ENCODE measurements around the gene TRMT1L.

TRMT1L gene

DNA sequence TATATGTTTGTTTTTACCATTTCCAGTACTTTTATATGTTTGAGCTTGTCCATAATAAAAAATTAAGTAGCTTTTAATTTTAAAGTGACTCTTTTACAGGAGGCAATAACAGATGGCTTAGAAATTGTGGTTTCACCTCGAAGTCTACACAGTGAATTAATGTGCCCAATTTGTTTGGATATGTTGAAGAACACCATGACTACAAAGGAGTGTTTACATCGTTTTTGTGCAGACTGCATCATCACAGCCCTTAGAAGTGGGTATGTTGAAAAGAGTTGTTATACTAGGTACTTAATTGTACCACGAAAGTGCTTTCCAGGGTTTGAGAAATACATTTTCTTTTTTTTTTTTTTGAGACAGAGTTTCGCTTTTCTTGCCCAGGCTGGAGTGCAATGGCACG, 65.3 kb downstream of the TRMT1L start:
- DNase-seq = no peak
- TF ChIP-seq POLR2A (IDR thresholded peaks at IDR 0.05; ENCODE audit: low read length) = no peak
- no peak for TF ChIP-seq GATA1 (IDR thresholded peaks at IDR 0.05; ENCODE audit: low read depth, low read length)

DNA sequence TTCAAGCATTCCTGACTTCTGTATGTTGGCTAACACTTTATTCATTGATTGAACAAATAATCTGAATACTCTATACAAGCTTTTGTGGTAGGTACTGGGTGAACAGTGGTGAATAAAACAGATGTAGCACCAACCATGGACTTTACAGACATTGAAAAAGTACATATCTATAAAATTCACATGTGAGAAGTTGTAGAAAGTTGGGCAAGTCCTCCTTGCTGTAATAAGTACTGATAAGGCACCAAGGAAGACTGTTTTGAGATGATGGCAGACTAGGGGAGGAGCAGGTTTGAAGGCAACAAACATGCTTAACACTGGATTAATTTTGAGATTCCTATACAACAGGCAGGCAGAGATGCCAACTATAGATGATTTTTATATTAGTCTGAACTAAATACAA, 69.0 kb downstream of the TRMT1L start:
- DNase-seq = peak; percentile 71 to 87

DNA sequence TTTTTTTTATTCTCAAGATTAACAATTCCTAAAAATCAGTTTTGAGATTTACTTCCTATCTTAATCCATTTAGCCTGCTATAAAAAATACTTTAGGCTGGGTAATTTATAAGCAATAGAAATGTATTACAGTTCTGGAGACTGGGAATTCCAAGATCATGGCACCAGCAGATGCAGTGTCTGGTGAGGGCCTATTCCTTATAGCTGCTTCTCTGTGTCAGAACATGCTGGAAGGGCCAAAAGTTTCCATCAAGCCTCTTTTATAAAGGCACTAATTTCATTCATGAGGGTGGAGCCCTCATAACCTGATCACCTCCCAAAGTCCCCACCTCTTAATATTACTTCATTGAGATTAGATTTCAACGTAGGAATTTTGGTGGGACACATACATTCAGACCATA, 69.7 kb downstream of the TRMT1L start:
- TF ChIP-seq POLR2A (IDR thresholded peaks at IDR 0.05; ENCODE audit: low read length) (no peak), GATA1 (IDR thresholded peaks at IDR 0.05; ENCODE audit: low read depth, low read length) (no peak)

More for the DNA sequence above, 69.0 kb downstream of the TRMT1L start:
- no peak for TF ChIP-seq POLR2A (IDR thresholded peaks at IDR 0.05; ENCODE audit: low read length)
- TF ChIP-seq GATA1 (IDR thresholded peaks at IDR 0.05; ENCODE audit: low read depth, low read length) = no peak

DNA sequence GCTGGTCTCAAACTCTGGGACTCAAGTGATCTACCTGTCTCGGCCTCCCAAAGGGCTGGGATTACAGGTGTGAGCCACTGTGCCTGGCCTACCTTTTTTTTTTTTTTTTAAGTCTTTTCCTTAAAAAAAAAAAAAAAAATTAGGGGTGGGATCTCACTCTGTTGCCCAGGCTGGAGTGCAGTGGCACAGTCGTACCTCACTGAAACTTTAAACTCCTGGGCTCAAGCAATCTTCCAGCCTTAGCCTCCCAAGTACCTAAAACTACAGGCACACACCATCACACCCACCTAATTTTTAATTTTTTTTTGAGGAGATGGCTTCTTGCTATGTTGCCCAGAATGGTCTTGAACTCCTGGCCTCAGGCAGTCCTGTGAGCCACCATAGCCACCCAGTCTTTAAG, 72.9 kb downstream of the TRMT1L start:
- DNase-seq = no peak
- TF ChIP-seq POLR2A (IDR thresholded peaks at IDR 0.05; ENCODE audit: low read length) (no peak), GATA1 (IDR thresholded peaks at IDR 0.05; ENCODE audit: low read depth, low read length) (no peak)

More for the DNA sequence above, 69.7 kb downstream of the TRMT1L start:
- DNase-seq = no peak

DNA sequence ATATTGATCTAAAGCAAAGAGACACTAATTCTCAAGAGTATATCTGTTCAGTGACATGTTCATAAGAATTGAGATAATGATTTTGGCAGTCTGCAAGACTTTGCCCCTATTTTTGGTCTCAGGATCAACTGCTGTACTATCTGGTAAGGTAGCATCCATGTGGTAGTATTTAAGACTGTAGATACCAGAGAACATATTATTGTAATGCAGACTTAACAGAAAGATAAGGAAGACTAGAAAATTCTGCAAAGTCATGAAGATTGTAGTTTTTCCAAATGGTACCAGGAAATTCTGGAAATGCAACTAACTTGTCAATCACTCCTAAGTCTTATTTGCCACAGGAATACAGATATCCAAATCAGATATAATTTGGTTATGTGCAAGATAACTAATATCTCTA, 76.3 kb downstream of the TRMT1L start:
- TF ChIP-seq GATA1 (IDR thresholded peaks at IDR 0.05; ENCODE audit: low read depth, low read length) (no peak), POLR2A (IDR thresholded peaks at IDR 0.05; ENCODE audit: low read length) (no peak)

DNA sequence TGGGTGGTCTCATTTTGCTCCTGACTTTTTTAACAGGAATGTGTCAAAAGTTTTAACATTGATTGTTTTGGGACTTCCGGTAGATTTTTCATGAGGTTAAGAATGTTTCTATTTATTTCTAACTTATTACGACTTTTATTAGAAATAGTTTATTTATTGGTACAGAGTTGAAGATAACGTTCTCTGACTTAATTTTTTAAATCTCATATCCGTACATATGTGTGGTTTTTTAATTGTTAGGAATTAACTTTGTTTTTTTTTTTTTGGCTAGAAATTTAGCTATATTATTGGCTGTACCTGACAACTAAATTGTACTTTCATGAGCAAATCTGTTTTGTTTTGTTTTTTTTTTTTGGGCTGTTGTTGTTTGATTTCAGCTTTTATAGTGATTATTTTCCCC, 79.4 kb downstream of the TRMT1L start:
- no peak for DNase-seq
- TF ChIP-seq GATA1 (IDR thresholded peaks at IDR 0.05; ENCODE audit: low read depth, low read length) (no peak), POLR2A (IDR thresholded peaks at IDR 0.05; ENCODE audit: low read length) (no peak)

More for the DNA sequence above, 76.3 kb downstream of the TRMT1L start:
- DNase-seq = peak; percentile 53 to 88

DNA sequence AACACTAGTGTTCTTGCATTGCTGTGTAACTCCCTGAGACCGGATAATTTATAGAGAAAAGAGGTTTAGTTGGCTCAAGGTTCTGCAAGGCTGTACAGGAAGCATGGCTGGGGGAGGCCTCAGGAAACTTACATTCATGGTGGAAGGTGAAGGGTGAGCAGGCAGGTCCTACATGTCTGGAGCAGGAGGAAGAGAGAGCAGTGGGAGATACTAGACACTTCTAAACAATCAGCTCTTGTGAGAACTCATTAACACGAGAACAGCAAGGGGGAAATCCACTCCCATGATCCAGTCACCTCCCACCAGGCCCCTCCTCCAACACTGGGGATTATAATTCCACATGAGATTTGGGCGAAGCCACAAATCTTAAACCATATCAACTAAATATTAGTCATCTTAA, 81.3 kb downstream of the TRMT1L start:
- no peak for TF ChIP-seq GATA1 (IDR thresholded peaks at IDR 0.05; ENCODE audit: low read depth, low read length)
- TF ChIP-seq POLR2A (IDR thresholded peaks at IDR 0.05; ENCODE audit: low read length) = no peak
- DNase-seq = no peak

DNA sequence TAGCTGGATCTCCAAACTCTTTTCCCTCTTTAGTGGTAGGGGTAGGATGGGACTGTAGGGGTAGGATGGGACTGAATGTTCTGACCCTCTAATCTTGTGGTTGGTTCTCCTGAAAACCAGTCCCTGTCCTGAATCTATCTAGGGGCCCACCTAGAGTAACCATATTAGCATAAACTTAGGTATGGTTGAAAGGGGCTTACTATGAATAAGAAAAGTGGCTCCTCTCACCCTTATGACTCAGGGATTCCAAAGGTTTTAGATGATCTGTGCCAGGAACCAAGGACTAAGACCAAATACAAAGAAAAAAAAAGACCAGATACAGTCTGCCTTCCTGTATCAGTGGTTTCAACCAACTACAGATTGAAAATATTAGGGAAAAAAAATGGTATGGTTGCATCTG, 82.4 kb downstream of the TRMT1L start:
- TF ChIP-seq GATA1 (IDR thresholded peaks at IDR 0.05; ENCODE audit: low read depth, low read length) (no peak), POLR2A (IDR thresholded peaks at IDR 0.05; ENCODE audit: low read length) (no peak)
- DNase-seq = no peak

DNA sequence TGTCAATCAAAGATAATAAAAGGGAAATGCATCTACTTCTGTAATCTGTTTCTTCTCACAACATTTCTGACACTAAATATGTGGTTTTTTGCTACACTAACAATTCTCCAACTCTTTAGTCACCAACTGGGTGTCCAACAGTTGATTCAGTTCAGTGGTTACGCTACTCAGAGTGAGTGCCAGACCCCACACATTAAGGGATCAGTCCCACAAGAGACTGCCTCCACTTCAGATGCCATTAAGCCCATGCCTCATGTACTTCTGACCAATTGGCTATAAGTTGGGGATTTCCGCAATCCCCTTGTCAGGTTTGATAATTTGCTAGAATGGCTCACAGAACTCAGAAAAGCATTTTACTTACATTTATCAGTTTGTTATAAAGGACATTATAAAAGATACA, 83.0 kb downstream of the TRMT1L start:
- DNase-seq = no peak

DNA sequence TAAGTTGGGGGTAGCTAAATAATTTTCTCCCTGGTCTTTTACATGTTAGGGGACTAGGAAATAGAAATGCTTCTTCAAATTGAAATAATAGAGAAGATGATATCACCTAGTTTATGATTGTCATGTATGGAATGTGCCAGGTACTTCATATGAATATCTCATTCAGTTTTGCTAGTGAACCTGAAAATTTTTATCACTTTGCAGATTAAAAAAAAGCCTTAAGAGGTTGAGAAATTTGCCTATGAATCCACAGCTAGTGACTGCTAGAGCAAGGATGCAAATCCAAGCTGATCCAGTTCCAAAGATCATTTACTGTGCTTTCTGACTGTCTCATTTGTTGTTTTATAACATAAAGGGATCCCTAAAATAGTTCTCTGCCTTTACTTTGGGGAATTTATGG, 86.7 kb downstream of the TRMT1L start:
- no peak for DNase-seq
- TF ChIP-seq POLR2A (IDR thresholded peaks at IDR 0.05; ENCODE audit: low read length) (no peak), GATA1 (IDR thresholded peaks at IDR 0.05; ENCODE audit: low read depth, low read length) (no peak)

More for the DNA sequence above, 83.0 kb downstream of the TRMT1L start:
- TF ChIP-seq GATA1 (IDR thresholded peaks at IDR 0.05; ENCODE audit: low read depth, low read length) = no peak
- no peak for TF ChIP-seq POLR2A (IDR thresholded peaks at IDR 0.05; ENCODE audit: low read length)

DNA sequence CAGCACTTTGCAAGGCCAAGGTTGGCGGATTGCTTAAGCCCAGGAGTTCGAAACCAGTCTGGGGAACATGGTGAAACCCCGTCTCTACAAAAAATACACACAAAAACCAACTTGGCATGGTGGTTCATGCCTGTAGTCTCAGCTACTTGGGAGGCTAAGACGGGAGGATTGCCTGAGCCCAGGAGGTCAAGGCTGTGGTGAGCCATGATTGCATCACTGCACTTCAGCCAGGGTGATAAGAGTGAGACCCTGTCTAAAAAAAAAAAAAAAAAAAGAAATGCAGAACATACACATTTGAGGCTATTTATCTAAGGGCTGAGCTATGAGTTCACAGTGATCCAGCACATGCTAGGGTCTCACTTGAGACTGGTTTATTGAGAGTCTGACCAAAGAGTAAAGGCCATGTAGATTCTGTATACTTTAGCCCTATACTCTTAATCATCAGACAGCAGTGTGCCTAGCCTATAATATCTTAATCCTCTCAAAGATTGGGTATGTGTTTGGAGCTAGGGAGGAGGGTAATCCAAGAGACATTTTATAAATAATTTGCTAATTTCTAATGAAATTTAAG, 87.5 kb downstream of the TRMT1L start:
- TF ChIP-seq GATA1 (IDR thresholded peaks at IDR 0.05; ENCODE audit: low read depth, low read length) = no peak
- no peak for TF ChIP-seq POLR2A (IDR thresholded peaks at IDR 0.05; ENCODE audit: low read length)
- DNase-seq = peak; percentile 19 to 25

DNA sequence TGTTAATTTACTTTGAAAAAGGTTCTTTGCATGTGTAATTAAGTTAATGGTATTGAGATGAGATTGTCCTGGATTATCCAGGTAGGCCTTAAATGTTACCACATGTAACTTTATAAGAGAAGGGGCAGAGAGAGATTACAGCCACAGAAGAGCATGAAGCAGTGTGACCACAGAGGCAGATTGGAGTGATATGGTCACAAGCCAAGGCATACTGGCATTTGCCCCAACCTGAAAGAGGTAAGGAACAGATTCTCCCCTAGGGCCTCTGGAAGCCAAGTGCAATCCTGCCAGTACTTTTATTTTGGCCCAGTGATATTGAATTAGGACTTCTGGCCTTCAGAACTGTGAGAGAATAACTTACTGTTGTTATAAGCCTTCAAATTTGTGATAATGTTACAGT, 88.4 kb downstream of the TRMT1L start:
- peak in 1 of 2 experiments; percentile 28 for DNase-seq
- TF ChIP-seq POLR2A (IDR thresholded peaks at IDR 0.05; ENCODE audit: low read length) (no peak), GATA1 (IDR thresholded peaks at IDR 0.05; ENCODE audit: low read depth, low read length) (no peak)

Measured in erythroblast (primary cell).